ENCODE measurements around the gene TLK1.
"Not testable (repeated sequence)": the region's sequence is repeated elsewhere in the genome, so short reads cannot be mapped to it uniquely, and the experiment has no call there.

The TLK1 gene

GRCh38 chr2:171084128-171084527 is 76.6 kb downstream of the TLK1 start:
- Histone ChIP-seq H3K27ac (ENCODE audit: low read depth, low read length, severe bottlenecking) (no peak overlapping the region), H3K4me3 (ENCODE audit: extremely low read depth, insufficient read depth, low read length, poor library complexity, severe bottlenecking) (no peak overlapping the region), H3K9me3 (ENCODE audit: control insufficient read depth, low read length) (no peaks in the 10 kb centered on the region), H3K36me3 (ENCODE audit: control insufficient read depth, insufficient read depth, low read length) (peaks cover 6% of the 10 kb centered on the region), H3K4me1 (ENCODE audit: control insufficient read depth, insufficient read depth, low read length, poor library complexity, severe bottlenecking) (peaks cover 6% of the 10 kb centered on the region)
- WGBS, 2 experiments (ENCODE audit: insufficient coverage in 2 of 2): 38 to 69% methylated on average over 4 to 5 of the region's 5 CpGs

GRCh38 chr2:171083451-171083850 is 77.2 kb downstream of the TLK1 start:
- Histone ChIP-seq H3K4me1 (ENCODE audit: control insufficient read depth, insufficient read depth, low read length, poor library complexity, severe bottlenecking) (peaks cover 6% of the 10 kb centered on the region), H3K36me3 (ENCODE audit: control insufficient read depth, insufficient read depth, low read length) (peaks cover 13% of the 10 kb centered on the region), H3K4me3 (ENCODE audit: extremely low read depth, insufficient read depth, low read length, poor library complexity, severe bottlenecking) (no peak overlapping the region), H3K27ac (ENCODE audit: low read depth, low read length, severe bottlenecking) (no peak overlapping the region), H3K9me3 (ENCODE audit: control insufficient read depth, low read length) (no peaks in the 10 kb centered on the region)
- WGBS, 2 experiments (ENCODE audit: insufficient coverage in 2 of 2): 100% methylated on average over 1 of the region's 2 CpGs; no CpG with 5 or more reads in 1 of the 2 experiments

GRCh38 chr2:171081649-171082111 is 79.0 kb downstream of the TLK1 start:
- Histone ChIP-seq H3K9me3 (ENCODE audit: control insufficient read depth, low read length) (no peaks in the 10 kb centered on the region), H3K4me3 (ENCODE audit: extremely low read depth, insufficient read depth, low read length, poor library complexity, severe bottlenecking) (no peak overlapping the region), H3K4me1 (ENCODE audit: control insufficient read depth, insufficient read depth, low read length, poor library complexity, severe bottlenecking) (peaks cover 6% of the 10 kb centered on the region), H3K27ac (ENCODE audit: low read depth, low read length, severe bottlenecking) (no peak overlapping the region), H3K36me3 (ENCODE audit: control insufficient read depth, insufficient read depth, low read length) (peaks cover 23% of the 10 kb centered on the region)
- 92 to 93% methylated on average over 2 to 3 of the region's 3 CpGs for WGBS, 2 experiments (ENCODE audit: insufficient coverage in 2 of 2)

DNA sequence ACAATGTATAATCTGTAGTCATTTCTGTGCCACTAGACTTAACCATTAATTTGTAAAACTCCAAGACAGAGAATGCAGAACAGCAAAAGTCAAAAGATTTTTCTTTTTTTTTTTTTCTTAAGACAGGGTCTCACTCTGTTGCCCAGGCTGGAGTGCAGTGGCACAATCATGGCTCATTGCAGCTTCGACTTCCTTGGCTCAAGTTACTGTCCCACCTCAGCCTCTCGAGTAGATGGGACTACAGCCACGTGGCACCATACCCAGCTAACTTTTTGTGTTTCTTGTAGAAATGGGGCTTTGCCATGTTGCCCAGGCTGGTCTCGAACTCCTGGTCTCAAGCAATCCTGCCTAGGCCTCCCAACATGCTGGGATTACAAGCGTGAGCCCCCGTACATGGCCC is 80.1 kb downstream of the TLK1 start:
- 92 to 95% methylated on average over 6 of the region's 6 CpGs for WGBS, 2 experiments (ENCODE audit: insufficient coverage in 2 of 2)
- Histone ChIP-seq H3K9me3 (ENCODE audit: control insufficient read depth, low read length) (no peaks in the 10 kb centered on the region), H3K4me3 (ENCODE audit: extremely low read depth, insufficient read depth, low read length, poor library complexity, severe bottlenecking) (no peak overlapping the region), H3K27ac (ENCODE audit: low read depth, low read length, severe bottlenecking) (no peak overlapping the region), H3K36me3 (ENCODE audit: control insufficient read depth, insufficient read depth, low read length) (peaks cover 32% of the 10 kb centered on the region), H3K4me1 (ENCODE audit: control insufficient read depth, insufficient read depth, low read length, poor library complexity, severe bottlenecking) (peaks cover 6% of the 10 kb centered on the region)

DNA sequence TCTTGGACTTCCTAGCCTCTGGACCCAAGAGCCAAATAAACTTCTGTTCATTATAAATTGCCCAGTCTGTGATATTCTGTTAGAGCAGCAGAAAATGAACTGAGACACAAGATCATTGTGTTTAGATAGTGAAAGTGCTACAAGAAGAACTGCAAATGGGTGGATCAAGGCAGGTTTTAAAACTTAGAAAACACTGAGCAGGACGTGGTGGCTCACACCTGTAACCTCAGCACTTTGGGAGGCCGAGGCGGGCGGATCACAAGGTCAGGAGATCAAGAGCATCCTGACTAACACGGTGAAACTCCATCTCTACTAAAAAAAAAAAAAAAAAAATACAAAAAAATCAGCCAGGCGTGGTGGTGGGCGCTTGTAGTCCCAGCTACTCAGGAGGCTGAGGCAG is 84.3 kb downstream of the TLK1 start:
- H3K27ac ChIP-seq (ENCODE audit: low read depth, low read length, severe bottlenecking): not testable (repeated sequence)
- peaks cover 57% of the 10 kb centered on the region for H3K36me3 ChIP-seq (ENCODE audit: control insufficient read depth, insufficient read depth, low read length)
- WGBS, 2 experiments (ENCODE audit: insufficient coverage in 2 of 2): 96 to 100% methylated on average over 3 of the region's 7 CpGs

GRCh38 chr2:171072164-171072563 is 88.5 kb downstream of the TLK1 start:
- 100% methylated on average over 2 to 3 of the region's 5 CpGs for whole genome bisulfite sequencing, 2 experiments (ENCODE audit: insufficient coverage in 2 of 2)
- Histone ChIP-seq H3K36me3 (ENCODE audit: control insufficient read depth, insufficient read depth, low read length) (peaks cover 42% of the 10 kb centered on the region), H3K4me1 (ENCODE audit: control insufficient read depth, insufficient read depth, low read length, poor library complexity, severe bottlenecking) (no peaks in the 10 kb centered on the region), H3K9me3 (ENCODE audit: control insufficient read depth, low read length) (peaks cover 6% of the 10 kb centered on the region), H3K4me3 (ENCODE audit: extremely low read depth, insufficient read depth, low read length, poor library complexity, severe bottlenecking) (no peak overlapping the region), H3K27ac (ENCODE audit: low read depth, low read length, severe bottlenecking) (no peak overlapping the region)

More for the DNA sequence above, 84.3 kb downstream of the TLK1 start:
- not testable (repeated sequence) for H3K9me3 ChIP-seq (ENCODE audit: control insufficient read depth, low read length); H3K4me3 ChIP-seq (ENCODE audit: extremely low read depth, insufficient read depth, low read length, poor library complexity, severe bottlenecking); H3K4me1 ChIP-seq (ENCODE audit: control insufficient read depth, insufficient read depth, low read length, poor library complexity, severe bottlenecking)

DNA sequence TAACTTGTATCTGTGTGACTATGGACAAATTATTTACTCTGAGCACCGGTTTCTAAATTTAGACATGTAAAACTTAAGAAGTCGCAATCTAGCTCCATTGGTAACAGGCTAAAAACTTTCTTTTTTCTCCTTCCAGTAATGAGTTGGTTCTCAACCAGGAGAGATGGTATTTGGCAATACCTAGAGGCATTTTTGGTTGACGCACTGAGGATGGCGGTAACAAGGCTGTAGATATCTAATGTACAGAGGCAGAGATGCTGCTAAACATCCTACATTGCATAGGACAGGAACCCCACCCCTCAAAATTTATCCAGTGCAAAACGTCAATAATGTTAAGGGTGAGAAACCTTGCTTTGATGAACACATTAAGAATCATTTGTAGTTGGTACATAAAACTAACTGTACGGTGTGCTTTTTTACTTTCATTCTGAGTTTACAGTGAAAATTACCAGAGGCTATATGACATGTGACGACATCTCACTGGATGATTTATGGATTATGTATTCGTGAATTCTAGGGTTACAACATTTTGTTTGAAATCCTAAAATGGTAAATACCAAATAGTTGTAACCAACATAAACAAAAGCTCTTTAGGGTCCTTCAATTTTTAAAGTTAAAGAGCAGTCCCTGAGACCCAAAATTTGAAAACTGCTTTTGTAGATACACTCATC is 91.3 kb downstream of the TLK1 start:
- Histone ChIP-seq H3K9me3 (ENCODE audit: control insufficient read depth, low read length) (peaks cover 6% of the 10 kb centered on the region), H3K36me3 (ENCODE audit: control insufficient read depth, insufficient read depth, low read length) (peaks cover 28% of the 10 kb centered on the region), H3K4me3 (ENCODE audit: extremely low read depth, insufficient read depth, low read length, poor library complexity, severe bottlenecking) (no peak overlapping the region), H3K27ac (ENCODE audit: low read depth, low read length, severe bottlenecking) (no peak overlapping the region), H3K4me1 (ENCODE audit: control insufficient read depth, insufficient read depth, low read length, poor library complexity, severe bottlenecking) (no peaks in the 10 kb centered on the region)
- 100% methylated on average over 1 to 5 of the region's 8 CpGs for WGBS, 2 experiments (ENCODE audit: insufficient coverage in 2 of 2)

GRCh38 chr2:171066110-171066509 is 94.6 kb downstream of the TLK1 start:
- no CpG with 5 or more reads among the region's 1 CpG for WGBS, 2 experiments (ENCODE audit: insufficient coverage in 2 of 2)
- no peaks in the 10 kb centered on the region for H3K4me1 ChIP-seq (ENCODE audit: control insufficient read depth, insufficient read depth, low read length, poor library complexity, severe bottlenecking)
- no peaks in the 10 kb centered on the region for H3K9me3 ChIP-seq (ENCODE audit: control insufficient read depth, low read length)

GRCh38 chr2:171057575-171057974 is 103.1 kb downstream of the TLK1 start:
- no peaks in the 10 kb centered on the region for H3K4me1 ChIP-seq (ENCODE audit: control insufficient read depth, insufficient read depth, low read length, poor library complexity, severe bottlenecking)
- H3K36me3 ChIP-seq (ENCODE audit: control insufficient read depth, insufficient read depth, low read length): peaks cover 43% of the 10 kb centered on the region
- no peak overlapping the region for H3K4me3 ChIP-seq (ENCODE audit: extremely low read depth, insufficient read depth, low read length, poor library complexity, severe bottlenecking)
- no peak overlapping the region for H3K27ac ChIP-seq (ENCODE audit: low read depth, low read length, severe bottlenecking)
- peaks cover 9% of the 10 kb centered on the region for H3K9me3 ChIP-seq (ENCODE audit: control insufficient read depth, low read length)
- 100% methylated on average over 1 of the region's 2 CpGs; no CpG with 5 or more reads in 1 of the 2 experiments for WGBS, 2 experiments (ENCODE audit: insufficient coverage in 2 of 2)

More at GRCh38 chr2:171066110-171066509, 94.6 kb downstream of the TLK1 start:
- H3K36me3 ChIP-seq (ENCODE audit: control insufficient read depth, insufficient read depth, low read length): peaks cover 10% of the 10 kb centered on the region
- no peak overlapping the region for H3K4me3 ChIP-seq (ENCODE audit: extremely low read depth, insufficient read depth, low read length, poor library complexity, severe bottlenecking)
- no peak overlapping the region for H3K27ac ChIP-seq (ENCODE audit: low read depth, low read length, severe bottlenecking)

GRCh38 chr2:171056307-171056706 is 104.4 kb downstream of the TLK1 start:
- Histone ChIP-seq H3K27ac (ENCODE audit: low read depth, low read length, severe bottlenecking) (no peak overlapping the region), H3K36me3 (ENCODE audit: control insufficient read depth, insufficient read depth, low read length) (peaks cover 48% of the 10 kb centered on the region), H3K9me3 (ENCODE audit: control insufficient read depth, low read length) (peaks cover 9% of the 10 kb centered on the region), H3K4me3 (ENCODE audit: extremely low read depth, insufficient read depth, low read length, poor library complexity, severe bottlenecking) (no peak overlapping the region), H3K4me1 (ENCODE audit: control insufficient read depth, insufficient read depth, low read length, poor library complexity, severe bottlenecking) (no peaks in the 10 kb centered on the region)
- WGBS, 2 experiments (ENCODE audit: insufficient coverage in 2 of 2): no CpG with 5 or more reads among the region's 1 CpG

- no peak overlapping the region for H3K27ac ChIP-seq (ENCODE audit: low read depth, low read length, severe bottlenecking)
- H3K36me3 ChIP-seq (ENCODE audit: control insufficient read depth, insufficient read depth, low read length): peaks cover 59% of the 10 kb centered on the region
- H3K9me3 ChIP-seq (ENCODE audit: control insufficient read depth, low read length): no peaks in the 10 kb centered on the region
- no peaks in the 10 kb centered on the region for H3K4me1 ChIP-seq (ENCODE audit: control insufficient read depth, insufficient read depth, low read length, poor library complexity, severe bottlenecking)
- H3K4me3 ChIP-seq (ENCODE audit: extremely low read depth, insufficient read depth, low read length, poor library complexity, severe bottlenecking): no peak overlapping the region
- 100% methylated on average over 2 of the region's 7 CpGs for WGBS, 2 experiments (ENCODE audit: insufficient coverage in 2 of 2)
Observed at GRCh38 chr2:171049691-171050090, 111.0 kb downstream of the TLK1 start.

All from mesodermal cell (in vitro differentiated cells).